ENCODE results near the gene TGFBR3.

GRCh38 chr1:91819038-91819788, 66.7 kb downstream of the TGFBR3 start:
- no peak for TF ChIP-seq CTCF (IDR thresholded peaks at IDR 0.05)
- TF ChIP-seq POLR2A (IDR thresholded peaks at IDR 0.05): no peak
- no peak for TF ChIP-seq EP300 (IDR thresholded peaks at IDR 0.05)
- TF ChIP-seq POLR2AphosphoS5 (IDR thresholded peaks at IDR 0.05): no peak

Measured in stomach (tissue), 4 donors.